Nephron (organoid): ENCODE data around the gene HSPG2.

Source experiments
- H3K27ac Mint-ChIP-seq, 3 experiments: 2 replicates each; pipeline ENCODE4 v1.8.0; 2020; ENCODE audit warnings: mixed read lengths in 3 of 3, mild to moderate bottlenecking in 2 of 3, moderate library complexity in 1 of 3
- H3K27me3 Mint-ChIP-seq: 2 replicates; pipeline ENCODE4 v1.8.0; 2021; ENCODE audit warnings: low read depth, mild to moderate bottlenecking, moderate library complexity, mixed read lengths
- H3K36me3 Mint-ChIP-seq: 2 replicates; pipeline ENCODE4 v1.8.0; 2020; ENCODE audit warnings: low read depth, mixed read lengths
- H3K4me1 Mint-ChIP-seq: 2 replicates; pipeline ENCODE4 v1.8.0; 2020; ENCODE audit warnings: mixed read lengths
- H3K4me3 Mint-ChIP-seq, 3 experiments: 2 replicates each; pipeline ENCODE4 v1.8.0; 2020; ENCODE audit warnings: mild to moderate bottlenecking in 3 of 3, mixed read lengths in 3 of 3, moderate library complexity in 2 of 3
- H3K9me3 Mint-ChIP-seq: 2 replicates; pipeline ENCODE4 v1.8.0; 2020; ENCODE audit warnings: mixed read lengths
- CTCF ChIP-seq, 3 experiments: fragments of 200-600 bp; sonication (generic); IDR thresholded peaks; one replicate each; pipeline ENCODE4 v1.5.0; 2021; ENCODE audit warnings: antibody characterized with exemption in 3 of 3; ENCODE audit not compliant: unreplicated experiment in 3 of 3

Gene HSPG2

GRCh38 chr1:21940492-21940891 is 3.4 kb upstream of the HSPG2 start:
- Mint-ChIP-seq H3K27me3 (peaks cover 9% of the 10 kb centered on the region), H3K9me3 (no peaks in the 10 kb centered on the region), H3K36me3 (no peaks in the 10 kb centered on the region), H3K4me3 (no peak overlapping the region), H3K4me1 (peaks cover 61% of the 10 kb centered on the region), H3K27ac (peak overlapping the region; percentile 88 to 98 (median 89))
- TF ChIP-seq CTCF (IDR thresholded peaks at IDR 0.05; ENCODE audit: unreplicated experiment in 3 of 3) = no peak

GRCh38 chr1:21939650-21940374 is 2.7 kb upstream of the HSPG2 start:
- H3K4me1 Mint-ChIP-seq = peaks cover 65% of the 10 kb centered on the region
- peak; percentile 44 to 49 (median 45) for TF ChIP-seq CTCF (IDR thresholded peaks at IDR 0.05; ENCODE audit: unreplicated experiment in 3 of 3)
- H3K27me3 Mint-ChIP-seq = peaks cover 9% of the 10 kb centered on the region
- H3K9me3 Mint-ChIP-seq = no peaks in the 10 kb centered on the region
- peak overlapping the region; percentile 88 to 98 (median 89) for H3K27ac Mint-ChIP-seq
- H3K36me3 Mint-ChIP-seq = no peaks in the 10 kb centered on the region
- peak overlapping the region; percentile 40 to 65 (median 43) for H3K4me3 Mint-ChIP-seq

- H3K9me3 Mint-ChIP-seq = no peaks in the 10 kb centered on the region
- H3K27ac Mint-ChIP-seq = peak overlapping the region; percentile 88 to 98 (median 89)
- no peak for TF ChIP-seq CTCF (IDR thresholded peaks at IDR 0.05; ENCODE audit: unreplicated experiment in 3 of 3)
- peaks cover 63% of the 10 kb centered on the region for H3K4me1 Mint-ChIP-seq
- H3K36me3 Mint-ChIP-seq = no peaks in the 10 kb centered on the region
- H3K27me3 Mint-ChIP-seq = peaks cover 9% of the 10 kb centered on the region
- peak overlapping the region; percentile 84 to 91 (median 89) for H3K4me3 Mint-ChIP-seq
Observed at GRCh38 chr1:21938732-21939538, 1.8 kb upstream of the HSPG2 start.

- TF ChIP-seq CTCF (IDR thresholded peaks at IDR 0.05; ENCODE audit: unreplicated experiment in 3 of 3) = no peak
- H3K4me1 Mint-ChIP-seq = peaks cover 74% of the 10 kb centered on the region
- H3K36me3 Mint-ChIP-seq = no peaks in the 10 kb centered on the region
- peak overlapping the region; percentile 84 to 91 (median 89) for H3K4me3 Mint-ChIP-seq
- peaks cover 6% of the 10 kb centered on the region for H3K27me3 Mint-ChIP-seq
- no peaks in the 10 kb centered on the region for H3K9me3 Mint-ChIP-seq
- peak overlapping the region; percentile 88 to 96 (median 93) for H3K27ac Mint-ChIP-seq
Observed at GRCh38 chr1:21937372-21938121, 437 bp upstream of the HSPG2 start.

GRCh38 chr1:21936366-21937031 is 611 bp downstream of the HSPG2 start:
- peaks cover under 1% of the 10 kb centered on the region for H3K27me3 Mint-ChIP-seq
- peak overlapping the region; percentile 79 to 92 (median 89) for H3K4me3 Mint-ChIP-seq
- no peaks in the 10 kb centered on the region for H3K9me3 Mint-ChIP-seq
- TF ChIP-seq CTCF (IDR thresholded peaks at IDR 0.05; ENCODE audit: unreplicated experiment in 3 of 3) = no peak
- no peaks in the 10 kb centered on the region for H3K36me3 Mint-ChIP-seq
- peak overlapping the region; percentile 32 to 90 (median 76) for H3K27ac Mint-ChIP-seq
- peaks cover 80% of the 10 kb centered on the region for H3K4me1 Mint-ChIP-seq
